Esophagus squamous epithelium (tissue), 5 donors: ENCODE measurements around the gene RBM19. TPM values are rescaled to one million over a fixed set of nuclear protein-coding genes. Genes with fewer than 3 reads are reported as not detected.

Experiments used
- DNase-seq: peaks from one replicate; lab custom pipeline; 2025; lab: John Stamatoyannopoulos, UW
- H3K27ac ChIP-seq, 4 donors: fragments of 200-600 bp; sonication (generic); one replicate each; pipeline ENCODE4 v1.5.1; 2016 to 2019; ENCODE audit warnings: mild to moderate bottlenecking in 1 of 4
- H3K27me3 ChIP-seq, 4 donors: fragments of 200-600 bp; sonication (generic); 1 replicate in 3 of 4; 2 replicates in 1 of 4; pipeline versions ENCODE4 v1.5.1 to v1.6.0; 2017 to 2021; ENCODE audit warnings: antibody characterized with exemption in 1 of 4
- H3K36me3 ChIP-seq, 3 donors: fragments of 200-600 bp; sonication (generic); one replicate each; pipeline ENCODE4 v1.5.1; 2016 to 2019
- H3K4me1 ChIP-seq, 3 donors: fragments of 200-600 bp; sonication (generic); one replicate each; pipeline ENCODE4 v1.5.1; 2017 to 2019
- H3K4me3 ChIP-seq, 4 donors: fragments of 200-600 bp; sonication (generic); 1 replicate in 3 of 4; 2 replicates in 1 of 4; pipeline ENCODE4 v1.5.1; 2016 to 2019; ENCODE audit warnings: mild to moderate bottlenecking in 2 of 4, moderate library complexity in 1 of 4
- H3K9me3 ChIP-seq, 3 donors: fragments of 200-600 bp; sonication (generic); one replicate each; pipeline ENCODE4 v1.5.1; 2016 to 2019
- POLR2A ChIP-seq, 4 donors: fragments of 450-650 bp; IDR thresholded peaks; one replicate each; pipeline ENCODE4 v1.6.1; 2017; ENCODE audit warnings: antibody characterized with exemption in 4 of 4, mild to moderate bottlenecking in 4 of 4, moderate library complexity in 3 of 4
- WGBS, 2 donors: methylation state at CpG; one replicate each; pipeline ENCODE4 v1.1.5; 2018; 5-methylcytosine and 5-hydroxymethylcytosine counted together
- intact Hi-C: fragments of 100-400 bp; cut with DNase I; formaldehyde crosslinking; loops from one replicate; pipeline ENCODE4 v1.15.0; 2022
- total RNA-seq, 4 donors: library from RNA; depleted of rRNA; stranded (reverse); fragments of >200 nt; gene quantifications; one replicate each; pipeline ENCODE4 v1.1.0, GENCODE V29; 2016
- TF ChIP-seq, protein P1 (sequence below), 6 experiments: fragments of 450-650 bp in 4 of 6; fragments of 200-600 bp in 2 of 6; sonication (generic) in 2 of 6; IDR thresholded peaks; one replicate each; pipeline ENCODE4 v1.5.1; 2016 to 2019; ENCODE audit warnings: antibody characterized with exemption in 6 of 6, mild to moderate bottlenecking in 4 of 6, moderate library complexity in 4 of 6
- donor health status: DM: yes; HTN: yes; CAD: no.

The RBM19 gene
- total RNA-seq, 4 donors from 2014 or later, result 13.1 to 32.8 (median 27.4) TPM

GRCh38 chr12:113858841-113859386 lies 107.2 kb downstream of the RBM19 start:
- no peak overlapping the region for H3K4me3 ChIP-seq
- H3K27me3 ChIP-seq, result no peaks in the 10 kb centered on the region
- no peak for TF ChIP-seq POLR2A (IDR thresholded peaks at IDR 0.05)
- TF ChIP-seq, protein P1, sequence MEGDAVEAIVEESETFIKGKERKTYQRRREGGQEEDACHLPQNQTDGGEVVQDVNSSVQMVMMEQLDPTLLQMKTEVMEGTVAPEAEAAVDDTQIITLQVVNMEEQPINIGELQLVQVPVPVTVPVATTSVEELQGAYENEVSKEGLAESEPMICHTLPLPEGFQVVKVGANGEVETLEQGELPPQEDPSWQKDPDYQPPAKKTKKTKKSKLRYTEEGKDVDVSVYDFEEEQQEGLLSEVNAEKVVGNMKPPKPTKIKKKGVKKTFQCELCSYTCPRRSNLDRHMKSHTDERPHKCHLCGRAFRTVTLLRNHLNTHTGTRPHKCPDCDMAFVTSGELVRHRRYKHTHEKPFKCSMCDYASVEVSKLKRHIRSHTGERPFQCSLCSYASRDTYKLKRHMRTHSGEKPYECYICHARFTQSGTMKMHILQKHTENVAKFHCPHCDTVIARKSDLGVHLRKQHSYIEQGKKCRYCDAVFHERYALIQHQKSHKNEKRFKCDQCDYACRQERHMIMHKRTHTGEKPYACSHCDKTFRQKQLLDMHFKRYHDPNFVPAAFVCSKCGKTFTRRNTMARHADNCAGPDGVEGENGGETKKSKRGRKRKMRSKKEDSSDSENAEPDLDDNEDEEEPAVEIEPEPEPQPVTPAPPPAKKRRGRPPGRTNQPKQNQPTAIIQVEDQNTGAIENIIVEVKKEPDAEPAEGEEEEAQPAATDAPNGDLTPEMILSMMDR (IDR thresholded peaks at IDR 0.05), result no peak
- H3K9me3 ChIP-seq, result no peaks in the 10 kb centered on the region
- intact Hi-C loops, result no loop called here
- peaks cover 0 to 56% (median 17%) of the 10 kb centered on the region in 3 donors for H3K4me1 ChIP-seq
- 44 to 49% methylated on average over 6 of the region's 8 CpGs for WGBS, 2 donors
- no peak for DNase-seq
- peaks cover 0 to 61% (median 16%) of the 10 kb centered on the region in 3 donors for H3K36me3 ChIP-seq
- H3K27ac ChIP-seq, result no peak overlapping the region

DNA sequence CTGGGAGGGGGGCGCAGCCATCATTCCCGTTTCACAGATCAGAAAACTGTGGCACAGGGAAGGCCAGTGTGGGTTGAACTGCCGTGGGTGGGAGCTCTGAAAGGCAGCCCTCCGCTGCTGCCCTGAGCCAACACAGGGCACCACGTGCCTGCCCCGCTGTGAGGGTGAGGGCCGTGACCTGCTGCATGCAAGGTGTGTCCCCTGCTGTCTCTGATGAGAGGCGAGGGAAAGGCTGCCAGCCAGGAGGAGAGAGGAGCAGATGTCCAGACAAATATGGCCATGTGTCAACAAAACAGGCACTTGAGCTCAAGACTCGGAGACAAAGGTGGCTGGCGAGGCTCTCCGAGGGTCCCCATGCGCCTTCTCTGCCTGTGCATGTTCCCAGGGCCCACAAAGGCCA lies 108.8 kb downstream of the RBM19 start:
- Histone ChIP-seq H3K27ac (no peak overlapping the region), H3K4me3 (no peak overlapping the region), H3K9me3 (no peaks in the 10 kb centered on the region), H3K36me3 (peaks cover 0 to 74% (median 16%) of the 10 kb centered on the region in 3 donors), H3K27me3 (no peaks in the 10 kb centered on the region), H3K4me1 (peaks cover 0 to 55% (median 8%) of the 10 kb centered on the region in 3 donors)
- DNase-seq, result no peak
- no peak for TF ChIP-seq POLR2A (IDR thresholded peaks at IDR 0.05)
- TF ChIP-seq, protein P1 (IDR thresholded peaks at IDR 0.05), result no peak
- intact Hi-C loops, result no loop called here
- WGBS, 2 donors, result 93% methylated on average over 3 of the region's 12 CpGs; no CpG with 5 or more reads in 1 of the 2 donors

- Histone ChIP-seq H3K4me3 (no peak overlapping the region), H3K27me3 (no peaks in the 10 kb centered on the region), H3K36me3 (peaks cover 0 to 71% (median 16%) of the 10 kb centered on the region in 3 donors), H3K4me1 (peaks cover 0 to 48% (median 8%) of the 10 kb centered on the region in 3 donors), H3K9me3 (no peaks in the 10 kb centered on the region), H3K27ac (no peak overlapping the region)
- TF ChIP-seq, protein P1 (IDR thresholded peaks at IDR 0.05), result no peak
- TF ChIP-seq POLR2A (IDR thresholded peaks at IDR 0.05), result no peak
- intact Hi-C loops, result no loop called here
- no peak for DNase-seq
- WGBS, 2 donors, result 74 to 77% methylated on average over 5 to 7 of the region's 7 CpGs
Measured at GRCh38 chr12:113855998-113856397, 110.1 kb downstream of the RBM19 start.

DNA sequence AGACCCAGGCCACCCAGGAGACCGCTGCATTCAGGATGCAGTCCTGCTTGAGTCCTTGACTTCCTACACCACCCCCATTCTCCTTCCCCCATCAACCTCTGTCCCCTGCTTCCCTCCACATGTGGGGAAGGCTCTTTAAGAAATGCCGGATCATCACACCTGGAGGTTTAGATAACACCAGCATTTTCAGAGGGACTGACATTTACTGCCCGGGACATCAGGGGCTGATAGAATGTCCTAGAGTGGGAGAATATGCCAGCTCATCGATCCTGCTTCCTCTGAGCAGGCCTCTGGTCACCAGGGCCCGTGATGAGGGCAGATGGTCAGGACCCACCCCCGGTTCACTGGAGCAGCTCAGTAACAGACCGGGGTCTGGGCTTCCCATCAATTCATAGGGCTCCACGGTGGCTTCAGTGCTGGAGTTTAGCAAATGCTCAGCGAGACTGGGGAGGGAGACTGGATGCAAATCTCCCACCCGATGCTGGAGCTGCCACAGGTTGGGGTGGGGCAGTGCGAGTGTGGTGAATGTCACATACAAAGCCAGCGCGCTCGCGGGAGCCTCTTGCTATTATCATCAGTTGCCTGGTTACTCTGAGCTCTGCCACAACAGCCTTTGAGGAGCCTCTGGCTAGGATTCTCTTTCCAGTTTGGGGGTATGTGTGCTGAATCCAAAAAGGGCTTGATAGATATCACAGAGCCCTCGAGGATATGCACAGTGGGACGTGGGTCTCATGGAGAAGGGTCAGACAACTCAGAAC lies 111.6 kb downstream of the RBM19 start:
- no peak overlapping the region for H3K27ac ChIP-seq
- no peak overlapping the region for H3K4me3 ChIP-seq
- TF ChIP-seq, protein P1 (IDR thresholded peaks at IDR 0.05), result no peak
- no peak for TF ChIP-seq POLR2A (IDR thresholded peaks at IDR 0.05)
- no peak for DNase-seq
- intact Hi-C loops, result no loop called here
- 82 to 86% methylated on average over 10 to 16 of the region's 17 CpGs for WGBS, 2 donors
- H3K36me3 ChIP-seq, result peaks cover 0 to 77% (median 16%) of the 10 kb centered on the region in 3 donors
- no peaks in the 10 kb centered on the region for H3K27me3 ChIP-seq
- H3K4me1 ChIP-seq, result peaks cover 0 to 46% (median 4%) of the 10 kb centered on the region in 3 donors
- H3K9me3 ChIP-seq, result no peaks in the 10 kb centered on the region

- H3K27me3 ChIP-seq, result no peaks in the 10 kb centered on the region
- no peaks in the 10 kb centered on the region for H3K9me3 ChIP-seq
- H3K4me3 ChIP-seq, result no peak overlapping the region
- TF ChIP-seq POLR2A (IDR thresholded peaks at IDR 0.05), result no peak
- TF ChIP-seq, protein P1 (IDR thresholded peaks at IDR 0.05), result no peak
- intact Hi-C loops, result no loop called here
- WGBS, 2 donors, result 62 to 64% methylated on average over 3 to 4 of the region's 4 CpGs
- peaks cover 0 to 37% (median 0%) of the 10 kb centered on the region in 3 donors for H3K4me1 ChIP-seq
- H3K36me3 ChIP-seq, result peaks cover 0 to 77% (median 15%) of the 10 kb centered on the region in 3 donors
- H3K27ac ChIP-seq, result peak overlapping the region in 1 of 4 donors; percentile 3
- DNase-seq, result no peak
Measured at GRCh38 chr12:113853491-113853890, 112.6 kb downstream of the RBM19 start.
